GM12874 (cell line): ENCODE measurements around the gene PLCH2.

Experiments
- CTCF ChIP-seq: IDR thresholded peaks from 2 replicates; pipeline ENCODE4 v1.5.1; 2011; ENCODE audit warnings: low read depth, mild to moderate bottlenecking, control low read depth, low read length, moderate library complexity; ENCODE audit not compliant: insufficient read depth

PLCH2 gene

GRCh38 chr1:2512862-2513421 lies 36.9 kb downstream of the PLCH2 start:
- TF ChIP-seq CTCF: no peak

- TF ChIP-seq CTCF: no peak
These were observed 38.0 kb downstream of the PLCH2 start for GRCh38 chr1:2513939-2514652.

GRCh38 chr1:2514863-2515762 lies 39.0 kb downstream of the PLCH2 start:
- no peak for TF ChIP-seq CTCF

- no peak for TF ChIP-seq CTCF
These were observed 39.6 kb downstream of the PLCH2 start for GRCh38 chr1:2515763-2516080.

- no peak for TF ChIP-seq CTCF
These were observed 40.0 kb downstream of the PLCH2 start for GRCh38 chr1:2516124-2516523.

- no peak for TF ChIP-seq CTCF
These were observed 40.9 kb downstream of the PLCH2 start for GRCh38 chr1:2516946-2517345.

GRCh38 chr1:2517966-2518365 lies 41.9 kb downstream of the PLCH2 start:
- TF ChIP-seq CTCF: no peak
